T-helper 1 cell treated with Interleukin-12 subunit alpha and Interleukin-12 subunit beta and Interleukin-4 antibody, amounts not matched to agents 30 ng/mL and 1 ng/mL, for 36 hours (primary cell): ENCODE measurements around the gene APOL5. TPM values are rescaled to one million over a fixed set of nuclear protein-coding genes. Genes with fewer than 3 reads are reported as not detected.

Experiments
- total RNA-seq: library from RNA; stranded (reverse); gene quantifications from 2 replicates; pipeline ENCODE4 v1.2.3, GENCODE V29; 2022

Gene APOL5
- total RNA-seq, 1 donor from 2014 or later, result not detected

Other genes with a start within 250 kb of the APOL5 start
- 0.05 TPM in 1 of 2 replicates, not detected in the other for gene RASD2, start 177.0 kb upstream of the APOL5 start, total RNA-seq
- gene MB, start 100.5 kb upstream of the APOL5 start, total RNA-seq, result 0.61 and 0.80 TPM in 2 replicates
- gene APOL6, start 69.4 kb upstream of the APOL5 start, total RNA-seq, result 105 and 106 TPM in 2 replicates